Adrenal gland (tissue), 12 donors: ENCODE measurements around the gene PRPF38A. TPM values are rescaled to one million over a fixed set of nuclear protein-coding genes. Genes with fewer than 3 reads are reported as not detected.
"Not testable (repeated sequence)": the region's sequence is repeated elsewhere in the genome, so short reads cannot be mapped to it uniquely, and the experiment has no call there.

Experiments
- DNase-seq, 7 donors: peaks; one replicate each; pipeline ENCODE4 v3.0.0-alpha.2; 2019 to 2020
- H3K27ac ChIP-seq, 5 donors: fragments of 200-600 bp; sonication (generic) in 4 of 5; 1 replicate in 3 of 5; 2 replicates in 2 of 5; pipeline versions ENCODE4 v1.5.1 to v1.8.0; 2016 to 2020; ENCODE audit warnings: mild to moderate bottlenecking in 1 of 5
- H3K27me3 ChIP-seq: fragments of 200-600 bp; 2 replicates; pipeline ENCODE4 v1.8.0; 2021
- H3K36me3 ChIP-seq, 2 donors: fragments of 200-600 bp; replicated peaks in 1 of 2; 1 replicate in 1 of 2; 2 replicates in 1 of 2; pipeline versions ENCODE4 v1.5.1 to v1.8.0; 2018 to 2022
- H3K4me1 ChIP-seq, 2 donors: fragments of 200-600 bp; replicated peaks in 1 of 2; 1 replicate in 1 of 2; 2 replicates in 1 of 2; pipeline versions ENCODE4 v1.5.1 to v1.8.0; 2018 to 2021
- H3K4me3 ChIP-seq, 4 donors: fragments of 200-600 bp; sonication (generic) in 3 of 4; one replicate each; pipeline ENCODE4 v1.5.1; 2016 to 2018
- H3K9me3 ChIP-seq, 3 donors: fragments of 200-600 bp; sonication (generic) in 1 of 3; replicated peaks in 1 of 3; 1 replicate in 2 of 3; 2 replicates in 1 of 3; pipeline versions ENCODE4 v1.5.1 to v1.8.0; 2016 to 2021
- POLR2A ChIP-seq, 2 donors: fragments of 450-650 bp; IDR thresholded peaks; one replicate each; pipeline ENCODE4 v1.6.1; 2017; ENCODE audit warnings: antibody characterized with exemption in 2 of 2, mild to moderate bottlenecking in 2 of 2, moderate library complexity in 1 of 2
- WGBS, 4 donors: extraction: QIAGEN DNeasy Blood & Tissue Kit in 2 of 4; methylation state at CpG; one replicate each; pipeline versions ENCODE4 v1.1.5 to v1.1.7; 2013 to 2017; 5-methylcytosine and 5-hydroxymethylcytosine counted together
- intact Hi-C, 2 donors: fragments of 100-400 bp; cut with DNase I; formaldehyde crosslinking; loops; one replicate each; pipeline versions ENCODE4 v1.14.1 to v1.15.0; 2022 to 2023
- polyA plus RNA-seq, 3 donors: library from polyadenylated mRNA; stranded (reverse); fragments of 200-250 nt in 2 of 3; fragments of 350-450 nt in 1 of 3; fragmentation: Illumina TruSeq in 1 of 3; extraction: RNeasy Lipid Tissue Mini Kit (QIAGEN cat#74804) in 1 of 3; gene quantifications; one replicate each; pipeline ENCODE4 v1.2.3, GENCODE V29; 2013 to 2014
- total RNA-seq, 9 donors: library from RNA; depleted of rRNA in 4 of 9; stranded (reverse); fragments of >200 nt in 4 of 9; fragments of 120-200 nt in 1 of 9; fragmentation: NEBNext Ultra II Directional in 1 of 9; extraction: Animal tissue kit (Norgen Biotek cat#: 25700) in 1 of 9; gene quantifications; one replicate each; pipeline versions ENCODE4 v1.1.0 to v1.2.4, GENCODE V29; 2013 to 2023
- TF ChIP-seq, protein P1 (sequence below), 6 experiments: fragments of 450-650 bp in 4 of 6; fragments of 200-600 bp in 2 of 6; sonication (generic) in 1 of 6; IDR thresholded peaks; 1 replicate in 5 of 6; 2 replicates in 1 of 6; pipeline versions ENCODE4 v1.5.1 to v1.8.0; 2016 to 2021; ENCODE audit warnings: antibody characterized with exemption in 6 of 6, mild to moderate bottlenecking in 2 of 6, moderate library complexity in 1 of 6
- donor health status: healthy with polysubstance abuse.
- donor health status: Bipolar disorder and iron deficiency.
- donor health status: DM: yes; HTN: yes; CAD: no.
- donor health status: DM: no; HTN: no; CAD: no.
- donor health status: DM: no; HTN: no; CAD: no.
- donor health status: DM: yes; HTN: yes; CAD: no.

PRPF38A gene
- total and polyA plus RNA-seq, 12 donors = 5.1 to 33.7 (median 18.6) TPM

DNA sequence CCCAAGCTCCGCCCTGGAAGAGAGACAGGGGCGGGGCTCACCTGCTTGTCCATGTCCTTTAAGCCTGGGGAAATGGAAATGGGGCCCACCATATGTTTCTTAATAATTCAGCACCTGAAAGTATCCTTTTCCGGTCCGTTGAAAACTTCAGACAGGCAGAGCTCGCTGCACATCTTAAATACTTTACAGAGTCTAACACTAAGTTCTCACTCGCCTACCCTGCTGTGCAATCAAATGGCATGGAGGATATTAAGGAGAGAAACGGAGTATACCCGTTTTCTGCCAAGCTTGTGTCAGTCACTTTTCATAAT lies 37.9 kb upstream of the PRPF38A start:
- WGBS, 4 donors = 8 to 17% (median 14%) methylated on average over 7 to 8 of the region's 8 CpGs
- Histone ChIP-seq H3K9me3 (no peaks in the 10 kb centered on the region), H3K4me3 (peak overlapping the region in 2 of 4 donors; percentile 86 to 98), H3K36me3 (peaks cover 0 to 15% of the 10 kb centered on the region in 2 donors), H3K27ac (peak overlapping the region in 3 of 5 donors; percentile 94 to 99 (median 98)), H3K4me1 (peaks cover 15 to 20% of the 10 kb centered on the region in 2 donors), H3K27me3 (no peaks in the 10 kb centered on the region)
- no peak for DNase-seq
- TF ChIP-seq, protein P1, sequence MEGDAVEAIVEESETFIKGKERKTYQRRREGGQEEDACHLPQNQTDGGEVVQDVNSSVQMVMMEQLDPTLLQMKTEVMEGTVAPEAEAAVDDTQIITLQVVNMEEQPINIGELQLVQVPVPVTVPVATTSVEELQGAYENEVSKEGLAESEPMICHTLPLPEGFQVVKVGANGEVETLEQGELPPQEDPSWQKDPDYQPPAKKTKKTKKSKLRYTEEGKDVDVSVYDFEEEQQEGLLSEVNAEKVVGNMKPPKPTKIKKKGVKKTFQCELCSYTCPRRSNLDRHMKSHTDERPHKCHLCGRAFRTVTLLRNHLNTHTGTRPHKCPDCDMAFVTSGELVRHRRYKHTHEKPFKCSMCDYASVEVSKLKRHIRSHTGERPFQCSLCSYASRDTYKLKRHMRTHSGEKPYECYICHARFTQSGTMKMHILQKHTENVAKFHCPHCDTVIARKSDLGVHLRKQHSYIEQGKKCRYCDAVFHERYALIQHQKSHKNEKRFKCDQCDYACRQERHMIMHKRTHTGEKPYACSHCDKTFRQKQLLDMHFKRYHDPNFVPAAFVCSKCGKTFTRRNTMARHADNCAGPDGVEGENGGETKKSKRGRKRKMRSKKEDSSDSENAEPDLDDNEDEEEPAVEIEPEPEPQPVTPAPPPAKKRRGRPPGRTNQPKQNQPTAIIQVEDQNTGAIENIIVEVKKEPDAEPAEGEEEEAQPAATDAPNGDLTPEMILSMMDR (IDR thresholded peaks at IDR 0.05) = no peak
- no peak for TF ChIP-seq POLR2A (IDR thresholded peaks at IDR 0.05)
- intact Hi-C loops = no loop called here

DNA sequence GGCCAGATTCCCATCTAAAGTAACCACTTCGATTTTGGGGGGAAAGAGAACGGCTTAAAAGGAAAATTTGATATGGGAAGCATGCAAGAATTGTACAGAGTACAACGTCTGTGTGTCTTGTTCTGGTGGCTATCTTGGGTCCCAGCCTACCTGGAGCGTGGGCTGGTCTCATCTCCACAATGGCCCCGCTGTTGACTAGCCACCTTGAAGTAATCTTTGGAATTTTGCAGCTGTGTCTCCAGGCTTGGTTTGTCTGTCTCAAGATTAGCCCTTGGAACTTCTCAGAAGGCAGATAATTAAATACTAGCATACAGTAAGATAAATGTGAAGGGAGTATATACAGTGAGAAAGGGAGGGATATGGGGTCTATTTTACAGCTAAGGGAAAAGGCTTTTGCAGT lies 37.1 kb upstream of the PRPF38A start:
- intact Hi-C loops = no loop called here
- Histone ChIP-seq H3K27ac (no peak overlapping the region), H3K27me3 (no peaks in the 10 kb centered on the region), H3K4me1 (peaks cover 15 to 20% of the 10 kb centered on the region in 2 donors), H3K9me3 (no peaks in the 10 kb centered on the region), H3K4me3 (no peak overlapping the region), H3K36me3 (peaks cover 0 to 7% of the 10 kb centered on the region in 2 donors)
- WGBS, 4 donors = 92 to 96% (median 94%) methylated on average over 5 of the region's 5 CpGs
- TF ChIP-seq, protein P1 (IDR thresholded peaks at IDR 0.05) = no peak
- TF ChIP-seq POLR2A (IDR thresholded peaks at IDR 0.05) = no peak
- DNase-seq = no peak

DNA sequence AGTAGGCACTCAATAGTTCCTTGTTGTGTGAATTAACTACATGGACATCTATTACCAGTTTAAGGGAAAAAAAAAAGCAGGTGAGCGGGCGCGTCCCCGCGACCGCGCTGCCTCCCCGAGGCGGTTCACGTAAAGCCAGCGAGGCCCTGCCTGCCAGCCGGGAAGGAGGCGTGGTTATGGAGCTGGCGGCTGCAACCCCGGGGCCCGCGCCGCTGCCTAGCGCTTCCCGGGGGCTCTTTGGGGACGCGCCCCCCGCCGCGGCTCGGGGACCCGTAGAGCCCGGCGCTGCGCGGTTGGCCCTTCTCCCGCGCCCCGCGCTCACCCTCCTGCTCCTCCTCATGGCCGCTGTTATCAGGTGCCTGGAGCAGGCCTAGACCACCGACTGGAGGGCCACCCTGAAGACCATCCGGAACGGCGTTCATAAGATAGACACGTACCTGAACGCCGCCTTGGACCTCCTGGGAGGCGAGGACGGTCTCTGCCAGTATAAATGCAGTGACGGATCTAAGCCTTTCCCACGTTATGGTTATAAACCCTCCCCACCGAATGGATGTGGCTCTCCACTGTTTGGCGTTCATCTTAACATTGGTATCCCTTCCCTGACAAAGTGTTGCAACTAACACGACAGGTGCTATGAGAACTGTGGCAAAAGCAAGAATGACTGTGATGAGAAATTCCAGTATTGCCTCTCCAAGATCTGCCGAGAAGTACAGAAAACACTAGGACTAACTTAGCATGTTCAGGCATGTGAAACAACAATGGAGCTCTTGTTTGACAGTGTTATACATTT lies 35.8 kb upstream of the PRPF38A start:
- H3K27ac ChIP-seq = peak overlapping the region in 2 of 5 donors; percentile 64 to 67
- no peak for TF ChIP-seq POLR2A (IDR thresholded peaks at IDR 0.05)
- TF ChIP-seq, protein P1 (IDR thresholded peaks at IDR 0.05) = peak in 1 of 6 experiments; percentile 14
- intact Hi-C loops = no loop called here
- H3K36me3 ChIP-seq = no peaks in the 10 kb centered on the region
- H3K27me3 ChIP-seq = no peaks in the 10 kb centered on the region
- H3K4me1 ChIP-seq = peaks cover 15 to 24% of the 10 kb centered on the region in 2 donors
- whole genome bisulfite sequencing, 4 donors = 4 to 19% (median 8%) methylated on average over 18 to 51 of the region's 51 CpGs
- peak overlapping the region in 3 of 4 donors; percentile 24 to 75 (median 57) for H3K4me3 ChIP-seq
- no peaks in the 10 kb centered on the region for H3K9me3 ChIP-seq
- DNase-seq = peak in 6 of 7 donors; percentile 49 to 70 (median 58)

DNA sequence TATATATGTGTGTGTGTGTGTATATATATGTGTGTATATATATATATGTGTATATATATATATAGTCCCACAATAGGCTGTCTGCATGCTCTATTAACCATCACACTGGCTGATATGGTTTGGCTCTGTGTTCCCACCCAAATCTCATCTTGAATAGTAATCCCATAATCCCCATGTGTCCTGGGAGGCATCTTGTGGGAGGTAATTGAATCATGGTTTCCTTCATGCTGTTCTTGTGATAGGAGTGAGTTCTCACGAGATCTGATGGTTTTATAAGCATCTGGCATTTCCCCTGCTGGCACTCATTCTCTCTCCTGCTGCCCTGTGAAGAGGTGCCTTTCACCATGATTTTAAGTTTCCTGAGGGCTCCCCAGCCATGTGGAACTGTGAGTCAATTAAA lies 34.6 kb upstream of the PRPF38A start:
- DNase-seq, H3K4me3 ChIP-seq, H3K27me3 ChIP-seq, H3K27ac ChIP-seq, intact Hi-C loops, H3K9me3 ChIP-seq, H3K36me3 ChIP-seq: not testable (repeated sequence)
- peaks cover 6 to 22% of the 10 kb centered on the region in 2 donors for H3K4me1 ChIP-seq
- 67 to 94% (median 86%) methylated on average over 1 of the region's 1 CpG for WGBS, 4 donors

DNA sequence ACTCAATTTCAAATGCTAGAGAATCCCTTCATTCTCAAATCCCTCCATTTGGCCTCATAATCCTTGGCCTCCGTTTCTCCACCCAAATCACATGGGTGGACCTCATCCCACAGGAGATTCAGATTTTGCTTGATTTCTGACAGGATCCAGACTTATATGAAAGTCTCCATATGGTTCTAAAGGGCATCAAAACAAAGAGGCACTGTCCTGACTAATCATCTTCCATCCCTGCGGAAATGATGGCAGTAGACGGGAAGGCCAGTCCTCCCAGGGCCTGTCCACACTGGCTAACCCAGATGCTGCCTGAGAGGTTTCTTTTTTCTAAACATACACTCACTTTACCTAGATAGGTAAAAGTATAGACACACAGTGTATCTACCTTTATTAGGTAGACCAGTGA lies 19.0 kb upstream of the PRPF38A start:
- no peaks in the 10 kb centered on the region for H3K9me3 ChIP-seq
- WGBS, 4 donors = 91 to 100% (median 96%) methylated on average over 3 of the region's 3 CpGs
- no peak for TF ChIP-seq POLR2A (IDR thresholded peaks at IDR 0.05)
- TF ChIP-seq, protein P1 (IDR thresholded peaks at IDR 0.05) = no peak
- no peak overlapping the region for H3K27ac ChIP-seq
- no peaks in the 10 kb centered on the region for H3K4me1 ChIP-seq
- DNase-seq = no peak
- H3K36me3 ChIP-seq = no peaks in the 10 kb centered on the region
- H3K27me3 ChIP-seq = no peaks in the 10 kb centered on the region
- intact Hi-C loops = no loop called here
- H3K4me3 ChIP-seq = no peak overlapping the region
